HG03565 (cell line): ENCODE results near the gene SAMD14.
A peak's percentile ranks its signal among the peaks of the same experiment; 100 is the strongest.

Experiments
- ATAC-seq: cut with Tn5 transposase; IDR thresholded peaks from one replicate; pipeline ENCODE4 v1.9.1; 2021; ENCODE audit warnings: mild to moderate bottlenecking, moderate library complexity; ENCODE audit not compliant: unreplicated experiment

Gene SAMD14

DNA sequence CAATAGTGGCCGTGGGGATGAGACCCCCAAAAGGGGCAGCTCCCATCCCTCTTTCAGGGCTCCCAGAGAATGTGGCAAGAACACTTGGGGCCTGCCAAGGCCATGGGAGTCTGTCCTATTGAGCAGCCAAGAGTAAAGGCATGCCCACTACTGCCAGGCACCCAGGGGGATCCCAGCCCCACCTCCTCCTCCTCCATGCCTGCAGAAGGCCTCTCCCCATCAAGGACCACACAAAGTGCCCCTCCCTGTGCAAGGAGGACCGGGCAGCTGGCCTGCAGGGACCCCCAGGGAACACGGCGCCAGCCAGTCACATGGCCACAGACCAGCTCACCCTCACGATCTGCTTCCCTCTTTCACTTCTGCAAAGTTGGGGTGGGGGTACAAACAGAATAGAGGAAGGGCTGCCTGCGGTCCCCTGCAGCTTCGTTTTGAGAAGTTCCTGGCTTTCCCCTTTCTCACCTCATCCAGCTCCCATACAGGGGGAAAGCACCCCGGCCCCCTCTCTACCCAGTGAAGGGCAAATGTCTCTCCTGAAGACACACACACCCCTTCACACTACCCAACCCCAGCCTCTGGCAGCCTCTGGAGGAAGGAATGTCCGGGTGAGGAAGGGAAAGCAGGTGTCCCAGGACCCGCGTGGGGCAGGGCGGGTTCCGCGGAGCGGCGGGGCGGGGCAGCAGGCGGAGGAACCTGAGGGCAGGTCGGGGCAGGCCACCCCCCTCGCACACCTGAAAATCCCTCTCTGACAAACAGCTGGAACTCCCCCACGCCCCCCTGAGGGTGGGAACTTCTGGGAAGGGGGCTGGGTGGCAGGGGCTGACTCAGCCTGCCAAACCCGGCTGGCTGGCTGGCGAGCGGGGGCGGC, 18.5 kb upstream of the SAMD14 start:
- peak; percentile 27 for ATAC-seq

DNA sequence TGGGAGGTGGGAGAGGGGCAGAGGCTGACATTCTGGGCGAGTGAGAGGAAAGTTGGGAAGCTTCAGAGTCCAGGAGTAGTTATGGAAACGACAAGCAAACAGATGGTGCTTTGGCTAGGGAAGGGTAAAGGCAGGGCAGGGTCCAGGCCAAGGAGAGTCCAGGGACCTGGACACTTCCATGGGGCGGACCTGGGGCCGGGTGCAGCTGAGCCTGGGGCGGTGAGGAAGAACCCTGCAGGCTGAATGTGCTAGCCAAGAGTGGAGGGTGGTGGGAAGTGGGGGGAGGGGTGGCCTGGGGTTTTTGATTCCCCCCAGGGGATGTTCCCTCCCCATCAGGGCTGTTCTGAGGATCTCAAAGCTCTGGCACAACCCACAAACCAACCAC, 17.9 kb upstream of the SAMD14 start:
- ATAC-seq, result no peak

DNA sequence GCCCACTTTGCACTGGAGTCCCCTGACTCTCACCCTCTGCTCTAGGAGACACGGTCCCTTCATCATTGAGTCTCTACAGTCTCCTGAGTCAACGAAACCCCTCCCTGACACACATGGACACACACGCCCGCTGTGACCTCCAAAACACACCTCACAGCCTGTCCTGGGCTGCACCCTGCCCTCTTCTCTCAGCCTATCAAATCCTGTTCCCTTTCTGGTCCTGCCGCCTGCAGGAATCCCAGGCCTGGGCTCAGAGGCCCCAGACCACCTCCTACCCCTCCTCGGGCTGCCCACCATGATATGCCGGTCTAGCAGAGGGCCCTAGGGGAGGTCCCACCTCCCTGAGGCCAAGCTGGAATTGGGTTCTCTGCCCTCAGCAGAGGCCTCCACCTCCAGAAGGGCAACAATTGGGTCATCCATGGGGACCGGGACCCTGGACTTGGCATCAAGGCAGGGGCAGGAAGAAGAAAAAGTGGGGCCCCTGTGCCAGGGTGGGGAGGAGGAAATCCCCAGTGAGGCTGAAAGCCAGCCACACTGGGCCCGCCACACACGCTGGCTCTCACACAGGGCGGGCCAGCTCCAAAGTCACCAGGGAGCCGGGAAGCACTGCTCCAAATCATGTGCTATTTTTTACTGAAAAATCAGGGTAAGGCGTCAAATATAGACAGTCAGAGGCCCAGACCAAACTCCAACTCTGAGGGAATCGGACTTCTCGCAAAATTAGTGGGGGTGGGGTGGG, 17.1 kb upstream of the SAMD14 start:
- no peak for ATAC-seq

DNA sequence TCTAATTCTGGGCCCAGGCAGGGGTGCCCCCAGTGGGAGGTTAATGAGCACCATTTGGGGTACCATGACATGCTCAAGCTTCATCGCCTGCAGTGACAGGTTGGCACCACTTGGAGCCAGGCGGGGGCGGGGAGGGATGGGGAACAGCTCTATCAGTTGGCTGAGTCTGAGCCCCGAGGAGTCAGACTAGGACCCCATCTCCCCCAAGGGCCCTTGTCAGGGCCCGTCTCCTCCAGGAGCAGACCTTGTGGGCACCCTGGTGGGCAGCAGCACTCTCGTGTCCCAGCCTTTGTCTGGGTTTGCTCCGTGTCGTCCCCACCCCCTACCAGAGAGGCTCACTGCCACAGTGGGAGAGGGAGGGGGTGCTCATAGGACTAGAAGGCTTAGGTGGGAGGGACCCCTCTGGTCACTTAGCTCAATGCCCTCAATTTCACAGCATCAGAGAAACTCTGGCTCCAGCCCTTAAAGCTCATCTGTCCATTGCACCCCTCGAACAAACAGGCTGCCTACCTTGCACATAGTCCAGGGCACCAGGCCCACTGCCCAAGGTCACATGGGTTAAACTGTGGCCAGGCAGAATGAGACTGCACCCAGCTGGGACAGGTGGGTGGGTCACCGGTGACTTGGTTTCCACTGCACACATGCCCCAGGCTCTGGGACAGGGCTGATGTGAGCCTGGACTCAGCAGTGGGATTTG, 16.4 kb upstream of the SAMD14 start:
- ATAC-seq, result no peak

DNA sequence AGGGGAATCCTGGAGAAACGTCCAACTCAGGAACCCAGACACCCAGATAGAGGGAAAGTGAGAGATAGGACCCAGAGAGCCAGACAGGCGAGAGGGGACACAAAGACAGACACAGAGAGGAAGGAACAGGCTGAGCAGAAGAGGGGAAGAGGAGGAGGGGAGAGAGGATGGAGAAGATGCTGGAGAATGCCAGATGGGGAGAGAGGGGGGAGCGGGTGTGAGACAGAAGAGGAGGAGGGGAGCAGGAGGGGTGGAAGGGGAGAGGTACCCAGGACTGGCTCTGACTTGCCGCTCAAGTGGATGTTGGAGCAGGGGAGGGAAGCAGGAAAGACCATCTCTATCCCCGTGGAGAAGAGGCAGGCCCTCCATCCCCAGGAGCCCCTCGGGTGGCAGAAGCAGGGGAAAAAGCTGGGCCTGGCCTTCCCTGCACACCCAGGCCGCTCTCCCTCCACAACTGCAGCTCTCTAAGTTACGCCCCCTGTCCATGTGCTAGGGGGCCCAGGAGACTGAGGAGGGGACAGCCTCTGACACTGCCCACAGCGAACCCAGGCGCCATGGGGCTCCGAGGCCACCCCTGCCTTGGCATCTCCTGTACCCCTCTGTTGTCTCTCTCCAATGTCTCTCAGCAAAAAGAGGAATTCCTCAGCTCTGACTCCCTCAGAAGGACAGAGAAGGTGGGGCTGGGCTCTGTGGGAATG, 15.7 kb upstream of the SAMD14 start:
- ATAC-seq, result no peak

DNA sequence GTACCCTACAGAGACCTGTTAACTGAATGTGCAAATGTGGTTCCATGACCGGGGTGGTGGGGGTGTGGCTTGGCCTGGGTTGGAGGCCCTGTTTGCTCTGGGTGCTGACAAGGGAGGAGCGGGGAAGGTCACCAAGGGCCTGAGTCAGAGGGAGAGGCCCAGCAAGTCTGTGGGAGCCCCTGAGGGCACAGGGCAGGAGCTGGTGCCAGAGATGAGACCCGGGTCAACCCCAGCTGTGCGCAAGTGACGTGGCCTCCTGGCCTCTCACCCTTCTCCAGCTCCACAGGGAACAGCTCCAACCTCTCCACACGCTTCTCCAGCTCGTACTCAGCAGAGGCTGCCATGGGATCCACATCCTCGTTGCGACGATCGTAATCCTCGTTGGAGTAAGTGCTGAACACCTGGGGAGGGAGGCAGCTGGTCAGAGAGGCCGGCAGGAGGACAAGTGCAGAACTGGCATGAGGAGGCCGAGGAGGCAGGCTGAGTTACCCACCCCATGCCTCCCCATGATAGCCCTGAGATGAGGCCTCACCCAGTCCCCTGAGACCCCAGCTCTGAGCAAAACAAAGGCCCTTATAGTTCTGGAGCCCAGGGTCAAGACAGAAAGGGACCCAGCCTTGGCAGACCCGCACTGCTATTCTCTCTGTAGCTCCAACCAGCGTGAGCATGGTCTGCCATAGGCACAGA, 15.0 kb upstream of the SAMD14 start:
- ATAC-seq, result no peak

DNA sequence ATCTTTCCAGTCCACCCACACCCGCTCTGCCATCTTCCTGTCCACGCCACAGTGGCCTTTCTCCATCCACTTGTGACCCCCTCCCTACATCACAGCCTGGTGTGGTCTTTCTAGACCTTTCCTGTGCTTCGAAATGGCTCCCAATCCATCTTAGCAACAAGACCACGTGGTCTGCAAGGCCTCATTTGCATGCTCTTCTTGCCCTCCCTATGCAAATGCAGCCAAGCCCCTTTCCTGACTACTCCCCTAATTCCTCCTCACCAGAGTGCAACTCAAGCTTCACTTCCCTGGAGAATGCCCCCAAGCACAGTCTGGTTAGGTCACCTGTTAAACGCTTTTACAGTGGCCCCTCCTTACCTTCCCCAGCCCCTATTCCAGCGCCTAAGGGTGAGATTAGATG, 14.4 kb upstream of the SAMD14 start:
- ATAC-seq, result no peak

DNA sequence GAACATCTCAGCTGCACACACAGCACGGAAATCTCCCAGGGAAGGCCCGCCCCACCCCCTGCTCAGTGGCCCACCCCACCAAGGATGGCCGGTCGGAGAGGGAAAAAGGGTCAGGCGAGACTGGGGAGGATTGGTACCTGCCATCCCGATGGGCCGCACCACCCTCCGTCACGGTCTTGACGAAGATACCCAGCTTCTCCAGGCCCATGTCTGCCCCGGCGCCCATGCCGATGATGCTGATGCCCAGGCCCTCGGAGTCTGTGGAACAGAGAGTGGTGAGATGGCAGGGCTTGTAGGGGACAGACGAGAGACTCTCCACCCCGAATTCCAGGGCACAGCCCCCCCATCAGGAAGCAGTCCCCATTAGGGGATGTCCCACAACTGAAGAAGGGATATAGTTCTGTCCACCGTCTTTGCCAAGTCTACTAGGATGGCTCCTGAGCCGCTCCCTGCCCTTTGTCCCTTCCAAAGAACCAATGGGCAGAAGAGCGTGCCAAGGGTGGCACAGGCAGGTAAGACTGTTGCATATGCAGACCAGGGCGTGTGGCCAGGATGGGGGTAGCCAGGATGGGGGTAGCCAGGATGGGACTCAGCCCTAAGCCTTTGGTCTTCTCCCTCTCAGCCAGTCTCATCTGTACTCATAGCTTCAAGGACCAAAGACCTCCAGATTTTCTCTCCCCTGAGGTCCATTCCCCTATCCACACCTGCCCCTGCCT, 13.7 kb upstream of the SAMD14 start:
- ATAC-seq, result no peak

DNA sequence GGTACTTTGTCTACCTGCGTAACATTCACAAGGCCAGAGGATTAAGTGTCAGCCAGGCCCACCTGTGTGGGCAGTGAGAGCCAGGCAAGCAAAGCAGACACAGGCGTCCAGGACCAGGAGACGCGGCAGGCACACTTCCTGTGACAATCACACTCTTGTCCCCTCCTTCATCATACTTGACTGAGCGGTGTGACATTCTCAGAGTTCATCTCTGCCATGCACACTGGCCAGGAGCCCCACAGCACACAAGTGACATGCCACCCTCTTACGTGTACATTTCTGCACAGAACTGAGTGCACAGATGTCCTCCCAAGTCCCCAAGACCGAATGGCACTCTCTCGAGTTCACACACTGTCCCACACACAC, 11.8 kb upstream of the SAMD14 start:
- ATAC-seq, result no peak

DNA sequence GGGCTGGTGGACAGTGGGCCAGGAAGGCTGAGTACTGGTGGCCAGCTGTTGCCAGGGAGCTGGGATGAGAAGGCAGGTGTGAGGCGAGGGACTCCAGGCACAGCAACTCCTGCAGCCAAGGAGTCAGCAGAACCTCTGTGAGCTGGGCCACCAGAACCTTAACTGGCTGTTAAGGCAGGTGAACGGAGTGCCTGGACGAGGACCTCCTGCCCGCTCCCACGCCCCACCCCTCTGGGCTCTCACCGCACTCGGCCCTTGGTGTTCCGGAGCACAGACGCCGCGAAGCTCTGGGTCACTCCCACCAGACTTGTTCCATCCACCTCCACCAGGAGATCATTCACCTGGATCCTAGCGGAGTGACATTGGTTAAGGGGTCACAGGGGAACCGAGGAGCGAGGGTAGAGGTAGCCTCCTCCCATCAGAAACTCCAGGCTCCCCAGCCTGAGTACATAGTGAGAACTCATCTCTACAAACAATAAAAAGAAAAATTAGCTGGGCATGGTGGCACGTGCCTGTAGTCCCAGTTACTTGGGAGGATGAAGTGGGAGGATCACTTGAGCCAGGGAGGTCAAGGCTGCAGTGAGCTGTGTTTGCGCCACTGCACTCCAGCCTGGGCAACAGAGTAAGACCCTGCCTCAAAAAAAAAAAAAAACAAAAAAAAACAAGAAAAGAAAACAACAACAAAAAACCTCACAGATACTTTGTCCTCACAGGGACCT, 11.2 kb upstream of the SAMD14 start:
- ATAC-seq, result no peak

DNA sequence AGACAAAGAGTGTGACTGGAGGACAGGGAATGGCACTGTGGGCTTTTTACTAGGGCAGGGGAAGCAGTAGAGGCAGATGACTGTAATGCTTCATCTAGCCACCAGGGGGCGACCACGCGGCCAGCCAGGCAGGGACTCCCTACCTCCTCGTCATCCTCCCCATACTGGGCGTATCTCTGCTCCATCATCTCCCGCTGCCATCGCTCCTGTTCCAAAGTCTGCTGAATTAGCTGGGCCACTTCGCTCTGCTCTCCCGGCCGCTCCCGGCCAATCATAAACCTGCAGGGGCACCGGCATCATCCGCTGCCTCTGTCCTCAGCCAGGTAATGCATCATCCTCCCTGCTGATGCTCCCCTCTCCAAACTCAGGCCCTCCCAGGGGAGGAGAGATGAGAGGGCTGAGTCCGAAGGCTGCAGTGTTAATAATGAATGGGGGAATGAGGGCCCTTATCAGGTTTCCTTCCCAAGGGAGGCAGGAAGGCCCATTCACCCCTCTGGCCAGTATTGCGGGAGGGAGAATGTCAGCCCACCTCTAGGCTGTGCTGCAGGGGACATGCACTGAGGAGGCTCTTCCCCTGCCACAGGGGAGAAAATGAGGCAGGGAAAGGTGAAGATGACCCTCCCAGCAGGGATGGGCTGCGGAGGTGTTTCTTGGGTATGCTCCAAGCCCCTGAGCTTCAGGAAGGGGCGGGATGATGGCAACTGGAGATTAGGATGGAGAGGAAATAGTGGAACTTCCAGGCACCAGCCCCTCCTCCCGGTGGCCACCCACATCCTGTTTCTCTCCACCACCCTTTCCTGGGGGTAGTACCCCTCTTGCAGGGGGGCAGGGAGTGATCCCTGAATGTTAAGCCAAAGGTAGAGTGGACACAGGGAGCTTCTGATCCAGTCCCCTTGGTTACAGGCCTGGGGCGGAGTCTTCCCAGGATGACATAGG, 10.3 kb upstream of the SAMD14 start:
- peak; percentile 44 for ATAC-seq

DNA sequence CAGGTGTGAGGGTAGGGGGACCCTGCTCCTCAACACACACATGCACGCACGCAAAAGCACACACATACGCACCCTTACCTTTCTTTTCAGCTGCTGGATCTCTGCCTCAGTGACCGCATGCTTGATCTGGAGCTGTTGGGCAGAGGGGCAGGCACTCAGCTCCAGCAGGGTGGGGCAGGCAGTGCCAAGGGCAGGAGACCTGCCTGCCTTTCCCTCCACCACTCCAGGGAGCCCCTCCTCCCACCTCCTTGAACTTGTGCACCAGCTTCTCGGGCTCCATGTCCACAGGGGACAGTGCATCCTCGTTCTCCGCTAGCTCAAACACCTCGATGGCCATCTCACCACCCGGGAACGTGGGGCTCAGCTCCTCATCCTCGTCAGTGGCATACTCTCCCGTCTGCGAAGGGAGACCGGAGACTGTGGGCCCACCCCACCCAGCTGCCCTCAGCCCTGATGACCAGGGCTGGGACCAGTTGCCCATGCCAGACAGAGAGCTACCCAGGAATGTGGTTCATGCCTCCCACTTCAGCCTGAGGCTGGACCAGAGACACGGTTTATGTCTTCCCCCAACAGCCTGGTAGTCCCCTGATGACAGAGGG, 9.3 kb upstream of the SAMD14 start:
- no peak for ATAC-seq

DNA sequence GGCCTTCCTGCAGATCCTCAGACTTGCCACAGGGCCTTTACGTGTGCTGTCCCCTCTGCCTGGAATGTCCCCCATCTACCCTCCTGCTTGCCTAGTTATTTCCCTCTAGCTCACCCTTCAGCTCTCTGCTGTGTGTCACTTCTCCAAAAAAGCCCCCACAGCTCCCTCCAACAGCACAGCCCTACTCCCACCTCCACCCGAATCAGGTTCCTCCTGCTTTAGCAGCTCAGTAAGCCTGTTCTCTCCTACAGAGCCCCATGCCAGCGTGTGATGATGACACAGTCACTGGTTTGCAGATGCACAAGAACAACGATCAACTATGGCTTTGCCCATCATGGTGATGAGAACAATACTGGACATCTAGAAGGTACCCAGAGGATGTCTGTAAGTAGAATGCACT, 7.1 kb upstream of the SAMD14 start:
- no peak for ATAC-seq

DNA sequence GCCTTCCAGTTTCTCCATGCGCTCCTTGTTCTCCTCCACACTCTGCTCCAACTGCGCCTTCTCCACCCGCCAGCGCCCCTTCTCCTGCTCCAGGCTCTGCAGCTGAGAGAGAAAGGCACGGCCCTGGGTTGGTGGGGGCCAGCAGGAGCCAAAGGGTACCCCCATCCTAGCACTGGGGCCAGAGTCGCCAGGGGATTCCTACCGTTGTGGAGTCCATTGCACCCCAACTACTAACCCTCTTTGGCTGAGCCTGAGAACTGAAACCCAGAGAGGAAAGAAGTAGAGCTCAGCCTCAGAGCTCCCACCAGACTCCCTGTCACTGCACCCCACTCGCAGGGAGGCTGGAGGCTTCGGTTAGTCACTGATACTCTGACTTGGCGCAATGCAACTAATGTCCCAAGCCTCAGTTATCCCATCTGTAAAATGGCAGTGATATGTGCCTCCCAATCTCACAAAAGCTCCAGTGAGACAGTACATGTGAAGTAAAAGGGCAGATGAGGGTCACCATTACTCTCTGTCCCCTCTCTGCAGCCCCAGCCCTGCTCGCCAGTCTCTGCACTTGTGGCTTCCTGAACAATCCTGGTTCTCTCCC, 6.2 kb upstream of the SAMD14 start:
- no peak for ATAC-seq

DNA sequence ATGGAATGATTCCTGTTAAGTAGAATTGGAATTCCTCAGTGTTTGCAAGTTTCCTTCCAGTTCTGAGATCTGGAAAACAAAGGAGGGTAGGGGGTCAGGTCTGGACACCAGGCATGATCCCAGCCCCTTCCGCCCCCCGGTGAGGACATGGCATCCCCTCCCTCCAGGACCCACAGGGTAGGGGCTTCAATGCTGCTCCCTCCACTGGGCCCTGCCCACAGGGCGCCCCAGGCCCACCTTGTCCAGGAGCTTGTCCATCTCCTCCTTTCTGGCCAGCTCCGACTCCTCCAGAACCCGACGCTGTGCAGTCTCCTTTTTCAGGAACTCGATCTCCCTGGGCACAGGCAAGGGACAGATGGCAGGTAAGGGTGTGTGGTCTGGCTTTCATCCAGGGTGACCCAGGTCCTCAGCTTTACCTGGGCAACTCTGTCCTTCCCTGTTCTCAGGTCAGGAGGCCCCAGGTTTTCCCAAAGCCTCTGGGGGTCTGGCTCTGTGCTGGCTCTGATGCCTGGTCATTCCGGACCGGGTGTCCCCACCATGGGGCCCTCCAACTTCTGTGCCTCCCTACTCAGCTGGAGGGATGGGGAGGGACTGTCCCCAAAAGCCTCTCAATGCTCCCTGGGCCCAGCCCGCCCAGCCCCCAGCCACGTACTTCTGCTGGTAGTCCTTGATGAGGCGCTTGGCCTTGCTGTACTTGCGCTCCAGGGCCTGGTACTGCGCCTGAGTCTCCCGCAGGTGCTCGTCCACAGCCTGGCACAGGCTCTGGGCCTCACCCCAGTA, 5.5 kb upstream of the SAMD14 start:
- no peak for ATAC-seq

DNA sequence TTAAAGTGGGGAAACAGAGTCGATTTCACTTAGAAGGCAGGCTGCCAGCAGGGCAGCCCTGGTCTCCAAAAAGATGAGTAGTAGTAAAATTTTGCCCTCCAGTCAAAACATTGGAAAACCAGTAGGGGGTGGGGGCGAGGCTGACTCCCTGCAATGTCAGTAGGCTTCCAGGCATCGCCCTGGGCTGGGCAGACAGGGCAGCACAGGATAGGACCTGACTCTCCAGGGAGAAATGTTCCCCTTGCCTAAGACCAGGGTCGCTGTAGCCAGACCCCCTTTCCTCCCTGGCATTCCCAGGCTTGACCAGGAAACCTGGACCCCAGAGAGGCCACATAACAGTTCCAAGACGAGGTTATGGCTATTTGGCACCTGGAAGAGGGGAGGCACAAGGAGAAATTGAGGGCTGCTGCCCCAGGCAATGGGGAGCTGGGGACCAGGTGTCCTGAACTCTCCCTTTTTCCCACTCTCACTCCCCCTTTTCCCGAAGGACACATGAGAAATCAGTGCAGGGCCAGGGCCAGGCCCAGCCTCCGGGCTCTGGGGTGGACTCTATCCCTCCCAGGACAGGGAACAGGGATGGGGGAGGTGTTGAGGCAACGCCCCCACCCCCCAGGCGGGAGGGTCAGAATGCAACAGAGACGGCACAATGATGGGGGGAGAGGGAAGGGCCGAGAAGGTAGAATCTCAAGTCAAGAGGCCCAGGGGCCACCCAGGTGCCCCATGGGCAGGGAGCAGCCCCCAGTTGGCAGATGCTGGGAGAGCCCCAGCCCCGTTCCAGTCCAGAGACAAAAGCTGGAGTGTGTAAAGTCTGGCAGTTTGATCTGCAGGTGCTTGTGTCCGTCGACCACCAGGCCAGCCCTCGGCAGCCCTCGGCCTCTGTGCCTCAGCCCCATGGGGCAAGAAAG, 4.5 kb upstream of the SAMD14 start:
- ATAC-seq, result no peak
